Colonic mucosa (tissue), 4 donors: ENCODE results near the gene COLEC11. TPM values are rescaled to one million over a fixed set of nuclear protein-coding genes. Genes with fewer than 3 reads are reported as not detected.

Source experiments
- DNase-seq: peaks from one replicate; pipeline ENCODE4 v3.0.0-alpha.2; 2020
- H3K27ac ChIP-seq: fragments of 200-600 bp; one replicate; pipeline ENCODE4 v1.8.0; 2021
- H3K27me3 ChIP-seq: fragments of 200-600 bp; one replicate; pipeline ENCODE4 v1.8.0; 2021
- H3K36me3 ChIP-seq: fragments of 200-600 bp; one replicate; pipeline ENCODE4 v1.8.0; 2021
- H3K4me1 ChIP-seq: fragments of 200-600 bp; one replicate; pipeline ENCODE4 v1.8.0; 2021; ENCODE audit warnings: mild to moderate bottlenecking
- H3K4me3 ChIP-seq: fragments of 200-600 bp; one replicate; pipeline ENCODE4 v1.8.0; 2021
- H3K9ac ChIP-seq, 2 donors: one replicate each; pipeline ENCODE4 v1.7.0; 2013; ENCODE audit warnings: control low read depth in 2 of 2, low read depth in 2 of 2, low read length in 2 of 2
- H3K9me3 ChIP-seq: fragments of 200-600 bp; one replicate; pipeline ENCODE4 v1.8.0; 2021
- intact Hi-C: fragments of 100-400 bp; cut with DNase I; formaldehyde crosslinking; loops from one replicate; pipeline ENCODE4 v1.14.1; 2022
- total RNA-seq, 2 donors: library from RNA; stranded (reverse); fragmentation: NEBNext Ultra II Directional in 1 of 2; extraction: Animal tissue kit (Norgen Biotek cat#: 25700) in 1 of 2; gene quantifications; one replicate each; pipeline ENCODE4 v1.2.1, GENCODE V29; 2021
- TF ChIP-seq, protein P1 (sequence below): fragments of 200-600 bp; IDR thresholded peaks from one replicate; pipeline ENCODE4 v1.8.0; 2022; ENCODE audit warnings: antibody characterized with exemption, mild to moderate bottlenecking
- donor health status: healthy.
- donor health status: DM: no; HTN: no; CAD: no.
- donor health status: DM: no; HTN: no; CAD: no.

The COLEC11 gene
- total RNA-seq, 2 donors from 2014 or later: 0.47 to 0.80 TPM

DNA sequence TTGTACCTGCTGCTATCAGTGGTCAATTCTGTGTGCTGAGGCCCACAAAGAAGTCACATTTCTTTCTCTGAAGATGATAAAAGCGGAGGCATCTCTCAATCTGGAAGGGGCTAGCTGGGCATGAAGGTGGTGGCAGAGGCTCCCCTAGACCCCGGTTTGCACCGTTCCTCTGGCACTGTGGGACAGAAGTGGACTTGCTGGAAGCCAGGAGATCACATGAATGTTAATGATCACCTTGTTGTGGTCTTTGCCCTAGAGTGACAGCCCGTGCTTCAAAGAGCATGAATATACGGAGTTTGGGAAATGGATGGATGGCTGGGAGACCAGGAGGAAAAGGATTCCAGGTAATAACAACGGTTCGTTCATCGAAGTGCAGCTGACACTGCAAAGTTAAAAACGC is 83.3 kb downstream of the COLEC11 start:
- H3K27ac ChIP-seq: no peak overlapping the region
- no peaks in the 10 kb centered on the region for H3K27me3 ChIP-seq
- intact Hi-C loops: no loop called here
- DNase-seq: no peak
- H3K36me3 ChIP-seq: no peaks in the 10 kb centered on the region
- no peaks in the 10 kb centered on the region for H3K4me1 ChIP-seq
- TF ChIP-seq, protein P1, sequence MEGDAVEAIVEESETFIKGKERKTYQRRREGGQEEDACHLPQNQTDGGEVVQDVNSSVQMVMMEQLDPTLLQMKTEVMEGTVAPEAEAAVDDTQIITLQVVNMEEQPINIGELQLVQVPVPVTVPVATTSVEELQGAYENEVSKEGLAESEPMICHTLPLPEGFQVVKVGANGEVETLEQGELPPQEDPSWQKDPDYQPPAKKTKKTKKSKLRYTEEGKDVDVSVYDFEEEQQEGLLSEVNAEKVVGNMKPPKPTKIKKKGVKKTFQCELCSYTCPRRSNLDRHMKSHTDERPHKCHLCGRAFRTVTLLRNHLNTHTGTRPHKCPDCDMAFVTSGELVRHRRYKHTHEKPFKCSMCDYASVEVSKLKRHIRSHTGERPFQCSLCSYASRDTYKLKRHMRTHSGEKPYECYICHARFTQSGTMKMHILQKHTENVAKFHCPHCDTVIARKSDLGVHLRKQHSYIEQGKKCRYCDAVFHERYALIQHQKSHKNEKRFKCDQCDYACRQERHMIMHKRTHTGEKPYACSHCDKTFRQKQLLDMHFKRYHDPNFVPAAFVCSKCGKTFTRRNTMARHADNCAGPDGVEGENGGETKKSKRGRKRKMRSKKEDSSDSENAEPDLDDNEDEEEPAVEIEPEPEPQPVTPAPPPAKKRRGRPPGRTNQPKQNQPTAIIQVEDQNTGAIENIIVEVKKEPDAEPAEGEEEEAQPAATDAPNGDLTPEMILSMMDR: no peak
- no peak overlapping the region for H3K4me3 ChIP-seq
- H3K9me3 ChIP-seq: no peaks in the 10 kb centered on the region
- H3K9ac ChIP-seq: no peak overlapping the region

DNA sequence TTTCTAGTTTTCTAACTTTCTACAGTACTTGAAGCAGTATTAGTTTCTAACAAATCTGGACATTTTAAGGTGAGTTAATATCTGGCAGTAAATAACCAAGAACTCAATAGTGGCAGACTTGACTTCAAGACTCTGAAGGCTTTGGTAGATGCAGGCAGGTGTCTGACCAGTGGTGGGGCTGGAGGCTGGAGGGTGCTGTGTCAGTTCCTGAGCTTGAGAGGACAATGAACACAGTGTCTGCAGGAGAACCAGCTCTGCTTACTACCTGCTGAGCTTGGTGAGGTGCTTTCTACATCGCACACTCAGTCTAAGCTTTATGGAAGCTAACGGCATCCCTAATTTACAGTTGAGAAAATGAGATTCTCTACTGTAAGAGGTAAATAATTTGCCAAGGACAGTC is 84.3 kb downstream of the COLEC11 start:
- TF ChIP-seq, protein P1: no peak
- no peak overlapping the region for H3K27ac ChIP-seq
- no peaks in the 10 kb centered on the region for H3K9me3 ChIP-seq
- no peaks in the 10 kb centered on the region for H3K36me3 ChIP-seq
- no peaks in the 10 kb centered on the region for H3K27me3 ChIP-seq
- DNase-seq: no peak
- H3K4me3 ChIP-seq: no peak overlapping the region
- no peaks in the 10 kb centered on the region for H3K4me1 ChIP-seq
- intact Hi-C loops: no loop called here
- no peak overlapping the region for H3K9ac ChIP-seq

DNA sequence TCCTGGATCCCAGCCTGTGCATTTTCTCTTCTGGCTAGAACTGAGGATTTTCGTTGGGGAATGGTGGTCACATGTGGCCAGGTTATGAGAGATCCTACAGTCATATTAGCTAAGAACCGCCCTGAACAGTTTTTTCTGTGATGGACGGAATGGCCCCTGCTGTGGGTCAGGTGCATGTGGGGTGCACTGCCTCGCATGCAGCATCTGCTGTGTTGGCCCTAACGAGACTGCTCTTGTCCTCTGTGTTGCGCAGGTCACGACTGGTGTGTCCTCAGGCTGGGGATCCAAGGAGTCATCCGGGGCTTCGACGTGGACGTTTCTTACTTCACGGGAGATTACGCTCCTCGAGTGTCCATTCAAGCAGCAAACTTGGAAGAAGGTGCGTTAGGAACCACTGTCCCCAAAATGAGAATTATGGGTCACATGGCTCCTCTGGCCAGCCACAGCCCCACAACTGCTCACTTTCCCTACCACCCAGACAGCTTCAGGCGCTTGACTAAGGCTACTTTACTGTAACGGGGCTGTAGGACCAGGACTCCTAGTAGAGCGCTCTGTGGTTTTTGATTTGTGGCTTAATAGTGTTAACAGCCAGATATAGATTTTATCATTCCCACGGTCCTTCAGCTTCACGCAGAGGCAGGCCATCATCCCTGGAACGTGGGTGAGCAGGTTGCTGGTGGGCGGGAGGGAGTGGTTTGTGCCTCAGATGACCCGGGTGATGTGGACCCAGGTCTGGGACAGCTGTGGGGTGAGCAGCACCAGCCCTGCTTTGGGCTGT is 84.9 kb downstream of the COLEC11 start:
- no peak overlapping the region for H3K9ac ChIP-seq
- DNase-seq: no peak
- H3K4me3 ChIP-seq: no peak overlapping the region
- no peaks in the 10 kb centered on the region for H3K27me3 ChIP-seq
- TF ChIP-seq, protein P1: no peak
- no peaks in the 10 kb centered on the region for H3K36me3 ChIP-seq
- no peaks in the 10 kb centered on the region for H3K9me3 ChIP-seq
- no peaks in the 10 kb centered on the region for H3K4me1 ChIP-seq
- H3K27ac ChIP-seq: no peak overlapping the region
- intact Hi-C loops: no loop called here

DNA sequence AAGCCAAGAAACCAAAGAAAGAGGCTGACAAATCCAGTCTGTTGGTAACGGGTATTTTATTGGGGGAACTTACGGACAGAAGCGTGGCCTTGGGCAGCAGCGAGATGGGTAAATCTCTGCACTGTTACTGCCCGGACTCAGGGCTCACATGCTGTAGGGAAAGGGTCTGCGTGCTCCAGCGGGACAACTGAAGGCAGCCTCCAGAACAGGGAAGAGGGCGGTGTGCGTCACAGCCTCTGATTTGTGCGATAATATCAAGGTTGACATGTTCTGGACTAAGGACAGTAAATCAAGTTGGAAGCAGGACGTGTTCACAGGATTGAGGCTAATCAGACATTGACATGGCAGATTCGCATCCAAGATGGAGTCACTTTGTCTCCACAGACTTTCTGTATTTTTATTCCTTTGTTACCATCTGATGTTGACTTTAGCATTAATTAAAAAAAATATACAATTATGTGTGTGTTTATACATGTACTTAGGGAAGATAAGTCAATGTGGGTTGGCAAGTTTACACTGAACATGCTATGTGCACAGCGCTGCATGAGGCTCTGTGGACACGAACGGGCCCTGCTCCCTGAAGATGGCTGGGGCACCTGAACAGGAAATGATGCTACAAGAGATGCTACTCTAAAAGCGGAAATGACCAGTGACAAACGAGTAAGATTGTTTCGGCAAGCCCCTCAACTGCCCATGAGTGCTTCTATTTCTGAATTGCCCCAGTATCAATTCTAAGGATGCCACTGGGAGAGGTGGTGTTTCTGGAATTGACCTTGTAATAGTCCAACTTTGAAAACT is 85.8 kb downstream of the COLEC11 start:
- no peak overlapping the region for H3K27ac ChIP-seq
- DNase-seq: no peak
- H3K36me3 ChIP-seq: no peaks in the 10 kb centered on the region
- intact Hi-C loops: no loop called here
- no peaks in the 10 kb centered on the region for H3K4me1 ChIP-seq
- H3K9me3 ChIP-seq: no peaks in the 10 kb centered on the region
- no peaks in the 10 kb centered on the region for H3K27me3 ChIP-seq
- TF ChIP-seq, protein P1: no peak
- H3K9ac ChIP-seq: no peak overlapping the region
- H3K4me3 ChIP-seq: no peak overlapping the region

DNA sequence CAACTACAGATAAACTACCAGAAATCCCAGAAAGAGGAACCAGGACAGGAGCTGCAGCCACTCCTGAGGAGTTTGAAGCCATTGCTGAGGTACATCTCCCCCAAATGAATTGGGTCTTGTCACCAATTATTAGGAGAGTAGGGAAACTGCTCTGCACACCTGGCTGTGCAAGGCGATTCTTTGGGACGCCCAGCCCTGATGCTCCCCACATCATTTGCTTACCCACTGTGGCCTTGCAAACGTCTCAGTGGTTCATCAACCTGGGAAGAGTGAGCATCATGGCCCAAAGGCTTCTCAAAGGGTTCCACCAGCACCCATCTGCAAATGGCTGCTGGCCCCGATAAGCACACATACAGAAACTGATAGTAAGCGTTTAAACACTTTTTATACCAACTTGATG is 86.7 kb downstream of the COLEC11 start:
- no peak overlapping the region for H3K4me3 ChIP-seq
- no peaks in the 10 kb centered on the region for H3K36me3 ChIP-seq
- H3K9ac ChIP-seq: no peak overlapping the region
- DNase-seq: no peak
- no peak overlapping the region for H3K27ac ChIP-seq
- H3K9me3 ChIP-seq: no peaks in the 10 kb centered on the region
- TF ChIP-seq, protein P1: no peak
- no peaks in the 10 kb centered on the region for H3K27me3 ChIP-seq
- H3K4me1 ChIP-seq: no peaks in the 10 kb centered on the region
- intact Hi-C loops: no loop called here
